WTC11 (cell line): ENCODE measurements around the gene SLC8B1.

Experiments used
- CDX4 ChIP-seq: fragments of 250-450 bp; sonication (Bioruptor Pico); IDR thresholded peaks from 2 replicates; pipeline ENCODE4 v1.9.0; 2021; ENCODE audit warnings: moderate library complexity, mild to moderate bottlenecking, inconsistent platforms, borderline replicate concordance
- CTCF ChIP-seq: fragments of 200-600 bp; IDR thresholded peaks from 2 replicates; pipeline ENCODE4 v1.8.0; 2022; ENCODE audit warnings: antibody characterized with exemption
- HMGA2 ChIP-seq: fragments of 250-450 bp; sonication (Bioruptor Pico); IDR thresholded peaks from 2 replicates; pipeline ENCODE4 v1.4.0; 2021; ENCODE audit warnings: mild to moderate bottlenecking, moderate library complexity
- JUN ChIP-seq: sonication (generic); formaldehyde crosslinking; IDR thresholded peaks from 2 replicates; pipeline ENCODE4 v1.8.0; 2023; ENCODE audit warnings: mild to moderate bottlenecking, missing genetic modification reagents
- NFYB ChIP-seq: sonication (generic); formaldehyde crosslinking; conservative IDR thresholded peaks from 2 replicates; pipeline ENCODE4 v1.8.0; 2022; ENCODE audit warnings: low read depth, missing genetic modification reagents
- NR2C2 ChIP-seq: sonication (generic); formaldehyde crosslinking; IDR thresholded peaks from 2 replicates; pipeline ENCODE4 v1.8.0; 2022; ENCODE audit warnings: mild to moderate bottlenecking, missing genetic modification reagents
- PREB ChIP-seq: sonication (generic); formaldehyde crosslinking; IDR thresholded peaks from 2 replicates; pipeline ENCODE4 v1.8.1; 2022; ENCODE audit warnings: mild to moderate bottlenecking, missing genetic modification reagents, moderate library complexity, borderline replicate concordance
- SP1 ChIP-seq: sonication (generic); formaldehyde crosslinking; conservative IDR thresholded peaks from 2 replicates; pipeline ENCODE4 v1.8.1; 2022; ENCODE audit warnings: missing genetic modification reagents
- TCF7 ChIP-seq: sonication (generic); formaldehyde crosslinking; IDR thresholded peaks from 2 replicates; pipeline ENCODE4 v1.8.0; 2022; ENCODE audit warnings: mild to moderate bottlenecking, low read depth, missing genetic modification reagents, moderate library complexity
- TEAD4 ChIP-seq: sonication (generic); formaldehyde crosslinking; IDR thresholded peaks from 2 replicates; pipeline ENCODE4 v1.8.0; 2022; ENCODE audit warnings: mild to moderate bottlenecking, missing genetic modification reagents
- TF ChIP-seq, protein P1 (sequence below): sonication (generic); formaldehyde crosslinking; IDR thresholded peaks from 2 replicates; pipeline ENCODE4 v1.8.0; 2023; ENCODE audit warnings: missing genetic modification reagents

DNA sequence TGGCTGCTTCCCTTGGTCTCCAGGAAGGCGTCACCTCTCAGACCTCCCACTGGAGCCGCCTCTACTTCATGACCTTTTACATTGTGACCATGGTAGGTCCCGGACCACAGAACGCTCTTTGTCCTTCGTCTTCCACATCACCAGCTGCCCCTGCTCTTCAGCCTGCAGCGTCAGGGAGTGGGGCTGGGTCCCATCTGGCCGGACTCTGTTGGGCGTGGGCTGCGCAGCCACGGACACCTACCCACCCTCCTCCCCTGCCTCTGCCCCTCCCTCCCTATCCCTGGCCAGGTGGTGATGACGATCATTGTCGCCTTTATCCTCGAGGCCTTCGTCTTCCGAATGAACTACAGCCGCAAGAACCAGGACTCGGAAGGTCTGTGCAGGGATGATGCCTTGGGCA lies 43.3 kb downstream of the SLC8B1 start:
- TF ChIP-seq JUN (no peak), NR2C2 (CRISPR knock-in tag) (no peak), CTCF (no peak), HMGA2 (CRISPR knock-in tag) (no peak), PREB (no peak), NFYB (CRISPR knock-in tag) (no peak), TCF7 (CRISPR knock-in tag) (no peak), TEAD4 (CRISPR knock-in tag) (no peak), CDX4 (no peak), SP1 (no peak)
- TF ChIP-seq, protein P1, sequence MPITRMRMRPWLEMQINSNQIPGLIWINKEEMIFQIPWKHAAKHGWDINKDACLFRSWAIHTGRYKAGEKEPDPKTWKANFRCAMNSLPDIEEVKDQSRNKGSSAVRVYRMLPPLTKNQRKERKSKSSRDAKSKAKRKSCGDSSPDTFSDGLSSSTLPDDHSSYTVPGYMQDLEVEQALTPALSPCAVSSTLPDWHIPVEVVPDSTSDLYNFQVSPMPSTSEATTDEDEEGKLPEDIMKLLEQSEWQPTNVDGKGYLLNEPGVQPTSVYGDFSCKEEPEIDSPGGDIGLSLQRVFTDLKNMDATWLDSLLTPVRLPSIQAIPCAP (CRISPR knock-in tag), result no peak
